HG02852 (cell line): ENCODE measurements around the gene HMGCS1.
"Not testable (repeated sequence)": the region's sequence is repeated elsewhere in the genome, so short reads cannot be mapped to it uniquely, and the experiment has no call there.

Experiments
- ATAC-seq: cut with Tn5 transposase; IDR thresholded peaks from one replicate; pipeline ENCODE4 v1.9.1; 2021; ENCODE audit warnings: mild to moderate bottlenecking, moderate library complexity; ENCODE audit not compliant: unreplicated experiment

Gene HMGCS1

DNA sequence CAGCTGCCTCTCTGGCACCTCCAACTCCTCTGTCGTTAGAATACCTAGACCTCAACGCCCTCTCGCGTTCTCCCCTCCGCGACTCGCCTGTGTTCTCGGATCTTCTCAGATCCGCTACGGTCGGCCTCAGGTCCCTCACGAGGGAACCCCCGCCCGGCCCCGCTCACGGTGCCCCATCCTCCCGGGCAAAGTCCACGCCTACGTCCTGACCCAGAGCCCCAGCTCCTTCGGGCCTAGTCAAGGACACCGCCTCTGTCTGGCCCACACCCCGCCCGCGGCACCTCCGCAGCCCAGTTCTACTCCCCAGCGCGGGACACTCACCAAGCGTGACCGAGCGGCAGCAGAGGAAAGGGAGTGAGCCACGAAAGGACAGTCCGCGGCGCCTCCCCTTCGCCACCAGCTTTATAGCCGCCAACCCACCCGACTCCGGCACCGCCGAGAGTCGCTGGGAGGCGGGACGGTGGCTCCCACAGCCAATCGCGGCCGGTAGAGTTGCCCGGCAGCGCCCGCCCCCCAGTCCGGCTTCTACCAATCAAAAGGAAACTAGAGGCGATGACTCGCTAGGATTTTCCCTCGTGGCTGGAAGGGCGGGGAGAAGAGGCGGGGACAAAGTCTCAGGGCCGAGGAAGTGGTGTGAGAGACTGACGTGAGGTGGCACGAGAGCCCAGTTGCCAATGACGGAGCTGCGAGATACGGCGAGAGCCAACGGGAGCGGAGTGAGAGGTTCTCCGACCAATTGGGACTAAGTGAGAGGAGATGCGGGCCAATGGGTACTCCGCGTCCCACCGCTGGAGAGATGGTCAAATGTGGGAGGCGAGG is at the start of gene HMGCS1:
HMGCS1 (minus strand) TSS at position 378 of the 819 bp plus-strand sequence. CDS start 14,447 bp downstream, outside the sequence.
- ATAC-seq: peak; percentile 93

DNA sequence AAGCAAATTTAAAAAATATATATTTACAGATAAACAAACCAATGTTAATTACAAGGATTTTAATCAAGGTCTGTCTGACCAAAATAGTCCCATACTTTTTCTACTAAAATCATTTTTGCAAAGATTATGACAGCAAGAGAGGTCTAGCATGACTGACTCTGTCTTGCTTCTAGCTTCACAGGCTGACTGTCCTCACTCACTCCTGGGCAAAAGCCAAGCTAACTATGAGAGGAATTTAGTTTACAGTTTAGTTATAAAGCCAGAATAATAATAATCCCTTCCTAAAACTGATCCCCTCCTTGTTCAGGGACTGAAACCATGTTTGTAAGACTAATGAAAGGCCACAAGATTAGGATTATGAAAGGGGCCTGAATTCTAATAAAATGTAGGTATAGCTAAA is 45.5 kb upstream of the HMGCS1 start:
- ATAC-seq: no peak

DNA sequence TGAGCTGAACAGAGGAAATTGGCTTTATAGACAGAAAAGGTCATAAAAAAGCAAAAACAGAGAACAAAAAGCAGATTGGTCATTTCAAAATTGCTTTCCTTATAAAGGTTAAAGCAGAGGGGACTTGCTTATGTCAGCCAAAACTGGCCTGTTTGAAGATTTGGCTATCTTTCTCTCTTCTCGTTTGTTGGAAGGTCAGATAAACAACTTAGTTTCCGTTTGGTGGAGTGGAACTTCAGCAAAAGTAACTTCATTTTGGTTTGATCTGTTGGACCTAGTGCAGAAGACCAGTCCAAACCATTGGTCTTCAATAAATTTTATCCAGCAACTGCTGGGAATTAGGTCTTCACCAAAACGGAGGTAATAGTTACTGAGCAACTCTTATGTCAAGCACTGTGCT is 45.1 kb upstream of the HMGCS1 start:
- no peak for ATAC-seq

GRCh38 chr5:43357878-43358281 is 44.7 kb upstream of the HMGCS1 start:
- no peak for ATAC-seq

DNA sequence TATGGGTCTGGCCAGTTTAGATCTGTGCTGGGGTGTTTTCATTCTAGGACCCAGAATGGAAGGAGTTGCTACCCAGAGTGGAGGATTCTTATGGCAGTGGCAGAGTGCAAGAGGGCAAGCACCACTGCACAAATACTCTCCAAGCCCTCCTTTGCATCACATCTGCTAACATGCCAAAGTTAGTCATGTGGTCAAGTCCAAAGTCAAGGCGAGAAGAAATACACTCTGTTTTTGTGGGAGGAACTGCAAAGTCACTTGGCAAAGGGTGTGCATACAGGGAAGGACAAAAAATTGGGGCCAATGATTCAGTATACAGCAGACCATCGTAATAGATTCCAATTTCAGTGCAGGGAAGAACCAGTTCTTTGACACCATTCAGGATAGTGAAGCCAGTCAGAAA is 43.9 kb upstream of the HMGCS1 start:
- ATAC-seq: no peak

DNA sequence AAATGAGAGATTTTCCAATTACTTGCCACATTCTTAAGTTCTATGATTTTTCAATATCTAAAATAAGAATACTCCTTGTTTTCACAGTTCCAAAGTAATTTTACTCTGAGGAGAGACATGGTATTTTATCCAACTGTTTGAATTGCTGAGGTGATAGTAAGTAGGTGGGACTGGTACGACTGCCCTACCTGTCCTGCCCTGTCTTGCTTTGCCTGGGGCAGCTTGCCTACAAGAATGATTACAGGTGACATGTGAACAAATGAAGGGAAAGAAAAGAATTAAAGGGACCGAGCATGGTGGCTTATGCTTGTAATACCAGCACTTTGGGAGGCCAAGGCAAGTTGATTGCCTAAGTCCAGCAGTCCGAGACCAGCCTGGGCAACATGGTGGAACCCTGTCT is 41.6 kb upstream of the HMGCS1 start:
- ATAC-seq: no peak

GRCh38 chr5:43353668-43354067 is 40.5 kb upstream of the HMGCS1 start:
- ATAC-seq: no peak

DNA sequence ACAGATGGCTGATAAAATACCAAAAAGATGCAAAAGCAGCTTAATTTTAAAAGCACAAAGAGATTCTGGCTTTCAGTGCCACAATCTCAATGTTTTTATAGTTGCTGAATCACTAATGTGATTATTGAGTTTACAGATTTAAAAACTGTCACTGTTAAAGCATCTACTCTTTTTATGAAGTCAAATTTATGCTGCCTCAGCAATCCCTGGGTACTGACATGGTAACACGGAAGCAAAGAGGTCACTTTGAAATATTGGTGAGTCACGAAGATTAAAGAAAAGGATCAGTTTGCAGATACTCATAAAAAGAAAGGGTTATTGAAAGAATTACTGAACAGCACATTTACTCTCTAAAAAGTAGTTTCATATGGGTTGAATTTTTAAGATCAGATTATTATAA is 39.7 kb upstream of the HMGCS1 start:
- ATAC-seq: no peak

DNA sequence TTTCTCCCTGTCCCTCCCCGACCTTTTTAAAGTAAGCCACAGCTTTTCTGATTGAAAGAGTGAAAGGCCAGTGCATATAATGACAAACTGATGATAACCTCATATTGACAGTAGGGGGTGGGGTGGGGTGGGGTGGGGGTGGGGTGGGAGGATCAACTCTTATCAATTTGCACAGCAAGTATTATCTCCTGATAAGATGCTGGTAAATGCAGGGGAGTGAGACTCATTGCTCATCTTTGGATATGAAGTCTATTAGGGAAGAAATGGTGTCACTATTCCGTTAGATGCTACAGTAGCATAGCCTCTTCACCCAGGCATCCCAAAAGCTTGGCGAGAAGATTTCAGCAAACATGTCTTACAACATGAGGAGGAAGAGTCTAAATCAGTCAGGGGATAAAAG is 38.9 kb upstream of the HMGCS1 start:
- ATAC-seq: no peak

- no peak for ATAC-seq
These were observed 35.7 kb upstream of the HMGCS1 start for GRCh38 chr5:43348861-43349363.

- no peak for ATAC-seq
These were observed 35.0 kb upstream of the HMGCS1 start for GRCh38 chr5:43348207-43348606.

DNA sequence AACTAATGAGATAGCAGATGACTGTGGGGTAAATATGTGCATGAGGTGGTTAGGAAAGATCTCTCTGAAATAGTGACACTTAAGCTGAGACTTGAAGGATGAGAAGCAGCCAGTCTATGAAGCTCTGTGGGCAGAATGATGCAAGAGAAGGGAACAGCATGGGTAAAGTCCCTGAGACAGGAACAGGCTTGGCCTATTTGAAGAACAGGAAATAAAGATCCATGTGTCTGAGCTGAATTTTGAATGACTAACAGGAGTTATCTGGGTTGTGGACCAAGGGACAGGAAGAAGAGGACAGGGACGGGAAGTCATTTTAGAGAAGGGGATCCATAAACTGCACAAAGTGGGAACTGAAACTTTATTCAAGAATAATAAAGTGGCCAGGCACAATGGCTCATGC is 25.6 kb upstream of the HMGCS1 start:
- no peak for ATAC-seq

DNA sequence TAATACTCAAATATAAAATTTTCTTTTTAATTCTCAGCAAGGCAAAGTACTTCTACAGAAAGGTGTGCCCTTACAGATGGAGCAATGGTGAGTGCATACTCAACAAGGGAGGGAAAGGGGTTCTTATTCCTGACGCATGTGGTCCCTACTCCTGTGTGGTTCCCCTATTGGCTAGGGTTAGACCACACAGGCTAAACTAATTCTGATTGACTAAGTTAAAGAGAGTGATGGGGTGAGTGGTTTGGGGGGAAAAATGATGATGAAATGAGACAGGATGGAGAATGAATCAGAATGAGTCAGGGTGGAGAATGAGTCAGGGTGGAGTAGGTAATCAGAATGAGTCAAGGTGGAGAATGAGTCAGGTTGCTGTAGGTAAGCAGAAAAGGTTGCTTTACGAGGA is 22.9 kb upstream of the HMGCS1 start:
- no peak for ATAC-seq

DNA sequence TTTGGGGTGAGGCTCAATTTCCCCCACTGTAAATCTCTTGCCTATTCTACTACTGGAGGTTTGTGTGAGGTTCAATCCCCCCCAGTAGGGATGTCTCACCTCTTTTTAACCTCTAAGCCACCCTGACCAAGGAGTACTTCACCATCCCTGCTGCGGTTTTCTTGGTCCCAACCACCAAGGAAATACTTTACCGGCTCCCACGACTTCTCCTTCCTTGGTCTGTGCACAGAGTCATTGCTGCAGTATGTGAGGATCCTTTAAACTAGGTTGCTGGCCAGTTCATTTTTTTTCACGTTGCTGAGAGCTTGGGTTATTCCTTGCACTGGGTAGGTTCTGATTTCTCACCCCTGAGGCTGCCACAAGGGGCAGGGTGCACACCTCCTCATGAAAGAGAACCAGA is 22.5 kb upstream of the HMGCS1 start:
- ATAC-seq: no peak

GRCh38 chr5:43332401-43332800 is 19.2 kb upstream of the HMGCS1 start:
- ATAC-seq: no peak

DNA sequence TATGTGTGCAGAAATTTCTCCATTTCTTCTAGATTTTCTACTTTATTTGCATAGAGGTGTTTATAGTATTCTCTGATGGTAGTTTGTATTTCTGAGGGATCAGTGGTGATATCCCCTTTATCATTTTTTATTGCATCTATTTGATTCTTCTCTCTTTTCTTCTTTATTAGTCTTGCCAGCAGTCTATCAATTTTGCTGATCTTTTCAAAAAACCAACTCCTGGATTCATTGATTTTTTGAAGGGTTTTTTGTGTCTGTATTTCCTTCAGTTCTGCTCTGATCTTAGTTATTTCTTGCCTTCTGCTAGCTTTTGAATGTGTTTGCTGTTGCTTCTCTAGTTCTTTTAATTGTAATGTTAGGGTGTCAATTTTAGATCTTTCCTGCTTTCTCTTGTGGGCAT is 12.4 kb upstream of the HMGCS1 start:
- ATAC-seq: not testable (repeated sequence)

- not testable (repeated sequence) for ATAC-seq
These were observed 10.3 kb upstream of the HMGCS1 start for GRCh38 chr5:43323488-43323887.

DNA sequence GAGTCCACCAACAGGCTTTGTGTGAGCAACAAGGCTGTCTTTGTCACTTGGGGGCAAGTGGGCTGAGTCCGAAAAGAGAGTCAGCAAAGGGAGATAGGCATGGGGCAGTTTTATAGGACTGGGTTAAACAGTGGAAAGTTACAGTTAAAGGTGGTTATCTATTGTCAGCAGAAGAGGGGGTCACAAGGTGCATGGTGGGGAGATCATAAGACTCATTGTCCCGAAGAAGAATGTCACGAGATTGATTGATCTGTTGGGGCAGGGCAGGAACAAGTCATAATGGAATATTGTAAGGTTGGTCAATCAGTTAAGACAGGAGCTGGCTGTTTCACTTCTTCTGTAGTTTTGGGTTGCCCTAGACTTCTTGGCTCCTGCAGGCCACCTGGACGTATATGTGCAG is 7.6 kb upstream of the HMGCS1 start:
- no peak for ATAC-seq

DNA sequence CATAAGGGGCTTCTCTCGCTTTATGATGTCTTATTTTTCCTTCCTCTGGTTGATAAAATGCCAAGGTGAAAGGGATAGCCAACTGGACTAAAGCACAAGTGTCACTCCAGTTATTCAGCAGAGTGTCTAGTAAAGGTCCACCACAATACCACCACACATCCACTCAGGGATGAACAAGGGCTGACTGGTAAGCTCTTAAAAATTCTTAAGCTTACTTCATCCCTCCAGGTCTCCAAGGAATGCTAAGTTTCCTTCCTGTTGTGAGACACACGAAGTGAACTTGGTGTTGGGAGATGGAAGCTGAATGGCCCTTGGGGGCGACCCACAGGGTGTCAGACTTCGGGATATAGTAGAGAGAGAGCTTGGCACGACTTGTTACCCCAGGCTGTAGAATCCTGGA is 3.2 kb upstream of the HMGCS1 start:
- ATAC-seq: no peak

DNA sequence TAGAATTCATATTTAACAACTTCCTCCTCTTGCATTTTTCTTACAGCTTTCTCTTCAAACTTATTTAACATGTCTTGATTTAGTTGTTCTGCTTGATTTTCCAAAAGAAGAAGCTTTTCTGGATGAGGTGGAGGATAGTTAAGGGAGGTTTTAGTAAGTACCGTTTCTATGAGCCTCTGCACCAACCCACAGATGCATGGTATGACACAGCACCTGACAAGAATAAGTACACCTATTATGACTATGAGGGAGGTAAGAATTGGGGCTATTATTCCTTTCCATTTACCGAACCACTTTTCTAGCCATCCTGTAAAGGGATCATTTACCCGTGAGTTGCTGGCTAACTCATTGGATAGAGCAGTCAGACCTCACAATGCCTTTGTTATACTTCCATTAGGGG is 2.5 kb upstream of the HMGCS1 start:
- no peak for ATAC-seq

DNA sequence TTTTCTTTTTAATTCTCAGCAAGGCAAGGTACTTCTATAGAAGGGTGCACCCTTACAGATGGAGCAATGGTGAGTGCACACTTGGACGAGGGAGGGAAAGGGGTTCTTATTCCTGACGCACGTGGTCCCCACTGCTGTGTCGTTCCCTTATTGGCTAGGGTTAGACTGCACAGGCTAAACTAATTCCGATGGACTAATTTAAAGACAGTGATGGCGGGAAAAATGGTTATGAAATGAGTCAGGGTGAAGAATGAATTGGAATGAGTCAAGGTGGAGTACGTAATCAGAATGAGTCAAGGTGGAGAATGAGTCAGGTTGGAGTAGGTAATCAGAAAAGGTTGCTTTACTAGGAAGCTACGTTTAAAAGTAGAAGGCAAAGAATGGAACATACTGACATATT is 2.1 kb upstream of the HMGCS1 start:
- no peak for ATAC-seq

GRCh38 chr5:43314724-43315123 is 1.5 kb upstream of the HMGCS1 start:
- ATAC-seq: no peak
